CD14-positive monocyte (primary cell): ENCODE measurements around the gene LIMCH1. TPM values are rescaled to one million over a fixed set of nuclear protein-coding genes. Genes with fewer than 3 reads are reported as not detected.

ENCODE experiments used
- DNase-seq, 3 donors: peaks; one replicate each; pipeline ENCODE4 v3.0.0-alpha.2; 2011 to 2022
- H2AFZ ChIP-seq: 2 replicates; pipeline ENCODE4 v1.6.0; 2012; ENCODE audit warnings: mild to moderate bottlenecking, low read depth, low read length, inconsistent platforms; ENCODE audit not compliant: insufficient read depth, poor library complexity, severe bottlenecking
- H3K27ac ChIP-seq, 2 donors: 1 replicate in 1 of 2; 2 replicates in 1 of 2; pipeline ENCODE4 v1.5.1; 2012 to 2013; ENCODE audit warnings: low read length in 2 of 2, control low read depth in 1 of 2, inconsistent platforms in 1 of 2, low read depth in 1 of 2, mild to moderate bottlenecking in 1 of 2
- H3K27me3 ChIP-seq, 2 donors: one replicate each; pipeline versions ENCODE4 v1.6.0 to v1.6.1; 2011 to 2013; ENCODE audit warnings: low read length in 2 of 2; ENCODE audit not compliant: control insufficient read depth in 2 of 2, insufficient read depth in 2 of 2
- H3K36me3 ChIP-seq, 2 donors: replicated peaks in 1 of 2; 1 replicate in 1 of 2; 2 replicates in 1 of 2; pipeline versions ENCODE4 v1.5.1 to v1.6.1; 2012 to 2013; ENCODE audit warnings: low read length in 2 of 2, control low read depth in 1 of 2, inconsistent platforms in 1 of 2, mild to moderate bottlenecking in 1 of 2; ENCODE audit not compliant: insufficient read depth in 2 of 2, control insufficient read depth in 1 of 2
- H3K4me1 ChIP-seq, 2 donors: 1 replicate in 1 of 2; 2 replicates in 1 of 2; pipeline versions ENCODE4 v1.5.1 to v1.6.1; 2012 to 2013; ENCODE audit warnings: low read length in 2 of 2, control low read depth in 1 of 2, inconsistent platforms in 1 of 2, mild to moderate bottlenecking in 1 of 2, moderate library complexity in 1 of 2; ENCODE audit not compliant: insufficient read depth in 2 of 2, control insufficient read depth in 1 of 2
- H3K4me2 ChIP-seq: replicated peaks from 2 replicates; pipeline ENCODE3; 2012; ENCODE audit warnings: low read length, moderate library complexity, mild to moderate bottlenecking; ENCODE audit not compliant: poor library complexity, severe bottlenecking; ENCODE audit errors: extremely low read depth
- H3K4me3 ChIP-seq, 3 experiments: fragments of 200-600 bp in 1 of 3; sonication (generic) in 1 of 3; replicated peaks in 1 of 3; 1 replicate in 2 of 3; 2 replicates in 1 of 3; pipeline ENCODE4 v1.5.1; 2011 to 2013; ENCODE audit warnings: low read length in 3 of 3, mild to moderate bottlenecking in 3 of 3, control low read depth in 2 of 3, low read depth in 2 of 3, inconsistent platforms in 1 of 3, moderate library complexity in 1 of 3
- H3K79me2 ChIP-seq: 2 replicates; pipeline ENCODE4 v1.6.0; 2012; ENCODE audit warnings: mild to moderate bottlenecking, control low read depth, inconsistent platforms, low read length, moderate library complexity; ENCODE audit not compliant: insufficient read depth
- H3K9ac ChIP-seq: 2 replicates; pipeline ENCODE4 v1.6.0; 2017; ENCODE audit warnings: low read length, mild to moderate bottlenecking; ENCODE audit not compliant: insufficient read depth, poor library complexity, severe bottlenecking
- H3K9me3 ChIP-seq, 2 donors: replicated peaks in 1 of 2; 1 replicate in 1 of 2; 2 replicates in 1 of 2; pipeline versions ENCODE4 v1.5.1 to v1.6.1; 2012 to 2013; ENCODE audit warnings: low read length in 2 of 2, control low read depth in 1 of 2; ENCODE audit not compliant: control insufficient read depth in 1 of 2, insufficient read depth in 1 of 2
- H4K20me1 ChIP-seq: 2 replicates; pipeline ENCODE4 v1.6.0; 2012; ENCODE audit warnings: mild to moderate bottlenecking, low read length, control low read depth, moderate library complexity; ENCODE audit not compliant: insufficient read depth
- H3K27ac Mint-ChIP-seq, 7 donors: one replicate each; pipeline ENCODE4 v1.8.0; 2020; ENCODE audit warnings: mild to moderate bottlenecking in 7 of 7, mixed read lengths in 7 of 7, moderate library complexity in 6 of 7, inconsistent platforms in 2 of 7
- H3K27me3 Mint-ChIP-seq, 3 donors: one replicate each; pipeline ENCODE4 v1.8.0; 2021 to 2022; ENCODE audit warnings: low read depth in 3 of 3, mild to moderate bottlenecking in 3 of 3, mixed read lengths in 3 of 3, moderate library complexity in 3 of 3, inconsistent platforms in 1 of 3
- H3K36me3 Mint-ChIP-seq, 2 donors: one replicate each; pipeline ENCODE4 v1.8.0; 2020; ENCODE audit warnings: mixed read lengths in 2 of 2, inconsistent platforms in 1 of 2, mild to moderate bottlenecking in 1 of 2
- H3K4me1 Mint-ChIP-seq: one replicate; pipeline ENCODE4 v1.8.0; 2020; ENCODE audit warnings: mild to moderate bottlenecking, mixed read lengths
- H3K4me3 Mint-ChIP-seq, 2 donors: one replicate each; pipeline ENCODE4 v1.8.0; 2020; ENCODE audit warnings: mild to moderate bottlenecking in 2 of 2, mixed read lengths in 2 of 2, moderate library complexity in 1 of 2
- H3K9me3 Mint-ChIP-seq, 7 donors: one replicate each; pipeline ENCODE4 v1.8.0; 2020 to 2022; ENCODE audit warnings: mixed read lengths in 7 of 7, mild to moderate bottlenecking in 6 of 7, moderate library complexity in 6 of 7, inconsistent platforms in 2 of 7
- CTCF ChIP-seq: fragments of 200-600 bp; IDR thresholded peaks from one replicate; pipeline ENCODE4 v1.8.0; 2022; ENCODE audit warnings: antibody characterized with exemption, mild to moderate bottlenecking
- WGBS: methylation state at CpG from one replicate; pipeline ENCODE4 v1.1.5; 2013; ENCODE audit warnings: missing lambda C conversion rate; ENCODE audit not compliant: insufficient coverage; 5-methylcytosine and 5-hydroxymethylcytosine counted together
- intact Hi-C, 2 donors: fragments of 100-400 bp; cut with micrococcal nuclease; formaldehyde crosslinking; loops; one replicate each; pipeline versions ENCODE4 v1.15.0 to v1.15.1; 2023
- polyA plus RNA-seq, 3 donors: library from polyadenylated mRNA; depleted of rRNA in 1 of 3; unstranded in 2 of 3; stranded (reverse) in 1 of 3; fragments of 300-500 nt in 2 of 3; fragments of >200 nt in 1 of 3; fragmentation: Illumina TruSeq in 2 of 3; gene quantifications; 1 replicate in 2 of 3; 2 replicates in 1 of 3; pipeline ENCODE4 v1.2.3, GENCODE V29; 2012 to 2021

Gene LIMCH1
- polyA plus RNA-seq, 3 donors = 0.25 to 0.64 (median 0.32) TPM

- WGBS = 91% methylated on average over 3 of the region's 4 CpGs
- intact Hi-C loops = no loop called here
- no peak for DNase-seq
- Histone ChIP-seq H2AFZ (no peak overlapping the region), H4K20me1 (no peaks in the 10 kb centered on the region), H3K36me3 (no peaks in the 10 kb centered on the region), H3K79me2 (no peaks in the 10 kb centered on the region), H3K4me3 (no peak overlapping the region), H3K4me1 (no peaks in the 10 kb centered on the region), H3K9ac (no peak overlapping the region), H3K27me3 (no peaks in the 10 kb centered on the region), H3K9me3 (no peaks in the 10 kb centered on the region), H3K4me2 (no peak overlapping the region), H3K27ac (no peak overlapping the region)
- Mint-ChIP-seq H3K27me3 (peaks cover 0 to 5% (median 0%) of the 10 kb centered on the region in 3 donors), H3K27ac (no peak overlapping the region), H3K36me3 (no peaks in the 10 kb centered on the region), H3K9me3 (no peaks in the 10 kb centered on the region), H3K4me1 (peaks cover 7% of the 10 kb centered on the region), H3K4me3 (no peak overlapping the region)
- TF ChIP-seq CTCF = no peak
Measured at GRCh38 chr4:41569961-41570360, 32.0 kb downstream of the LIMCH1 start.

GRCh38 chr4:41571422-41571821 lies 33.5 kb downstream of the LIMCH1 start:
- H3K4me3 ChIP-seq = no peak overlapping the region
- TF ChIP-seq CTCF = no peak
- 83% methylated on average over 1 of the region's 1 CpG for WGBS
- H3K36me3 Mint-ChIP-seq = no peaks in the 10 kb centered on the region
- H3K27me3 ChIP-seq = no peaks in the 10 kb centered on the region
- H3K27me3 Mint-ChIP-seq = peaks cover 0 to 4% (median 0%) of the 10 kb centered on the region in 3 donors
- H3K36me3 ChIP-seq = no peaks in the 10 kb centered on the region
- no peak overlapping the region for H3K27ac Mint-ChIP-seq
- H3K9ac ChIP-seq = no peak overlapping the region
- no peak overlapping the region for H3K27ac ChIP-seq
- peaks cover 7% of the 10 kb centered on the region for H3K4me1 Mint-ChIP-seq
- no peak overlapping the region for H2AFZ ChIP-seq
- intact Hi-C loops = no loop called here
- H3K9me3 Mint-ChIP-seq = no peaks in the 10 kb centered on the region
- DNase-seq = no peak
- H3K9me3 ChIP-seq = no peaks in the 10 kb centered on the region
- H3K4me3 Mint-ChIP-seq = no peak overlapping the region
- H3K4me1 ChIP-seq = no peaks in the 10 kb centered on the region
- no peaks in the 10 kb centered on the region for H3K79me2 ChIP-seq
- no peak overlapping the region for H3K4me2 ChIP-seq
- H4K20me1 ChIP-seq = no peaks in the 10 kb centered on the region
